CD4-positive, alpha-beta T cell (primary cell): ENCODE data around the gene PRADC1. TPM values are rescaled to one million over a fixed set of nuclear protein-coding genes. Genes with fewer than 3 reads are reported as not detected.

ENCODE experiments used
- ATAC-seq: fragments of 200-7000 bp; cut with Tn5 transposase; one replicate; pipeline ENCODE4 v1.10.0; 2022; ENCODE audit warnings: mild to moderate bottlenecking; ENCODE audit not compliant: poor library complexity
- CTCF ChIA-PET: fragments of 350-600 bp; sonication (Branson Sonifier 250); formaldehyde crosslinking; loops from one replicate; lab custom pipeline; 2021; ENCODE audit warnings: antibody characterized with exemption, inconsistent platforms; lab: Charles Lee
- POLR2A ChIA-PET: fragments of 350-600 bp; sonication (Branson Sonifier 250); formaldehyde crosslinking; loops from one replicate; lab custom pipeline; 2021; ENCODE audit warnings: antibody characterized with exemption, inconsistent platforms; lab: Charles Lee
- DNase-seq, 14 experiments: peaks; one replicate each; pipeline ENCODE4 v3.0.0-alpha.2; 2013 to 2020; ENCODE audit warnings: mixed read lengths in 2 of 14
- H3K27ac ChIP-seq, 2 donors: one replicate each; pipeline versions ENCODE4 v1.5.1 to v1.7.0; 2013; ENCODE audit warnings: low read length in 2 of 2, low read depth in 1 of 2, mild to moderate bottlenecking in 1 of 2
- H3K27me3 ChIP-seq, 2 experiments: 1 replicate in 1 of 2; 2 replicates in 1 of 2; pipeline versions ENCODE4 v1.6.1 to v1.7.0; 2013; ENCODE audit warnings: low read length in 2 of 2, control low read depth in 1 of 2, mild to moderate bottlenecking in 1 of 2, moderate library complexity in 1 of 2; ENCODE audit not compliant: insufficient read depth in 2 of 2, control insufficient read depth in 1 of 2
- H3K36me3 ChIP-seq: one replicate; pipeline ENCODE4 v1.6.1; 2013; ENCODE audit warnings: low read length, control low read depth; ENCODE audit not compliant: insufficient read depth
- H3K4me1 ChIP-seq: one replicate; pipeline ENCODE4 v1.6.1; 2013; ENCODE audit warnings: low read length, control low read depth; ENCODE audit not compliant: insufficient read depth
- H3K4me3 ChIP-seq: one replicate; pipeline ENCODE4 v1.5.1; 2013; ENCODE audit warnings: mild to moderate bottlenecking, low read length, moderate library complexity
- H3K9me3 ChIP-seq, 2 experiments: 1 replicate in 1 of 2; 2 replicates in 1 of 2; pipeline versions ENCODE4 v1.6.1 to v1.7.0; 2013; ENCODE audit warnings: low read length in 2 of 2, mild to moderate bottlenecking in 2 of 2, control low read depth in 1 of 2, moderate library complexity in 1 of 2; ENCODE audit not compliant: control insufficient read depth in 1 of 2, insufficient read depth in 1 of 2
- H3K27ac Mint-ChIP-seq: one replicate; pipeline ENCODE4 v1.8.0; 2020; ENCODE audit warnings: mixed read lengths
- H3K27me3 Mint-ChIP-seq: one replicate; pipeline ENCODE4 v1.8.0; 2021; ENCODE audit warnings: mixed read lengths
- H3K36me3 Mint-ChIP-seq: one replicate; pipeline ENCODE4 v1.8.0; 2021; ENCODE audit warnings: low read depth, mixed read lengths
- H3K4me1 Mint-ChIP-seq: one replicate; pipeline ENCODE4 v1.8.0; 2021; ENCODE audit warnings: low read depth, mixed read lengths
- H3K4me3 Mint-ChIP-seq: one replicate; pipeline ENCODE4 v1.8.0; 2020; ENCODE audit warnings: mild to moderate bottlenecking, mixed read lengths
- H3K9me3 Mint-ChIP-seq: one replicate; pipeline ENCODE4 v1.8.0; 2020; ENCODE audit warnings: mixed read lengths
- intact Hi-C, 2 experiments: fragments of 100-400 bp; cut with DNase I in 1 of 2; cut with micrococcal nuclease in 1 of 2; formaldehyde crosslinking; loops; one replicate each; pipeline versions ENCODE4 v1.15.1 to v1.9.0; 2023 to 2025; cut with DNase I, micrococcal nuclease
- total RNA-seq, 174 experiments: library from RNA in 2 of 174; stranded (reverse) in 2 of 174; gene quantifications; one replicate each; pipeline ENCODE4 v1.2.3 and lab custom pipeline; 2021 to 2026
- TF ChIP-seq, protein P1 (sequence below): fragments of 200-600 bp; IDR thresholded peaks from one replicate; pipeline ENCODE4 v1.8.0; 2022; ENCODE audit warnings: antibody characterized with exemption, mild to moderate bottlenecking

PRADC1 gene
- total RNA-seq, 2 experiments from 2014 or later, result 2.9 to 3.0 TPM

DNA sequence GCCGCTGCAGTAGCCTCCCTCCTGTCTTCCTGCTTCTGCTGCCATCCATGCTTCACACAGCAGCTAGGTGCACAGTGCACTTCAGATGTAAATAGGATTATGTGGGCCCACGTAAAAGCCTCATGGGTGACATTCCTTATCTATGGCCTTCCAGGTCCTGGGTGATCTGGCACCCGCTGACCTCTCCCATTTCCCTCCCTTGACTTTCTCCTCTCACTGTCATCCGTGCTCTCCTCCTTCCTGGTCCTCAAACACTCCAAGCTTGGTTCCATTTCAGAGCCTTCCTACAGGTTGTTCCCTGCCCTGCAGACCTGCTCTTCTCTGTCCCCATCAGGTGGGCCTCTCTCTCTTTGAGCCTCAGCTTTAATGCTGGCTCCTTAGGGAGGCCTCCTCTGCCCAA lies 23.0 kb downstream of the PRADC1 start:
- Histone ChIP-seq H3K4me1 (peaks cover 27% of the 10 kb centered on the region), H3K27me3 (peaks cover 15 to 22% of the 10 kb centered on the region in 2 experiments), H3K4me3 (no peak overlapping the region), H3K9me3 (no peaks in the 10 kb centered on the region), H3K27ac (no peak overlapping the region), H3K36me3 (no peaks in the 10 kb centered on the region)
- Mint-ChIP-seq H3K9me3 (no peaks in the 10 kb centered on the region), H3K27me3 (peaks cover 41% of the 10 kb centered on the region), H3K27ac (no peak overlapping the region), H3K36me3 (peaks cover 3% of the 10 kb centered on the region), H3K4me3 (no peak overlapping the region), H3K4me1 (peaks cover 27% of the 10 kb centered on the region)
- ChIA-PET POLR2A (no interaction called here), CTCF (interaction anchor here (1.7 kb wide), 1 partner anchor 33 kb away, joined by 4 read pairs; no protein-coding TSS in a partner anchor)
- intact Hi-C loops, result loop anchor here (5.0 to 10.0 kb wide), 3 partner anchors 82 to 1445 kb away; partner anchors contain the start of genes EGR4 (in 1 of the 2), RAB11FIP5 (in 1 of the 2) and SEMA4F (in 1 of the 2)
- no peak for DNase-seq
- ATAC-seq, result no peak
- TF ChIP-seq, protein P1, sequence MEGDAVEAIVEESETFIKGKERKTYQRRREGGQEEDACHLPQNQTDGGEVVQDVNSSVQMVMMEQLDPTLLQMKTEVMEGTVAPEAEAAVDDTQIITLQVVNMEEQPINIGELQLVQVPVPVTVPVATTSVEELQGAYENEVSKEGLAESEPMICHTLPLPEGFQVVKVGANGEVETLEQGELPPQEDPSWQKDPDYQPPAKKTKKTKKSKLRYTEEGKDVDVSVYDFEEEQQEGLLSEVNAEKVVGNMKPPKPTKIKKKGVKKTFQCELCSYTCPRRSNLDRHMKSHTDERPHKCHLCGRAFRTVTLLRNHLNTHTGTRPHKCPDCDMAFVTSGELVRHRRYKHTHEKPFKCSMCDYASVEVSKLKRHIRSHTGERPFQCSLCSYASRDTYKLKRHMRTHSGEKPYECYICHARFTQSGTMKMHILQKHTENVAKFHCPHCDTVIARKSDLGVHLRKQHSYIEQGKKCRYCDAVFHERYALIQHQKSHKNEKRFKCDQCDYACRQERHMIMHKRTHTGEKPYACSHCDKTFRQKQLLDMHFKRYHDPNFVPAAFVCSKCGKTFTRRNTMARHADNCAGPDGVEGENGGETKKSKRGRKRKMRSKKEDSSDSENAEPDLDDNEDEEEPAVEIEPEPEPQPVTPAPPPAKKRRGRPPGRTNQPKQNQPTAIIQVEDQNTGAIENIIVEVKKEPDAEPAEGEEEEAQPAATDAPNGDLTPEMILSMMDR, result no peak

DNA sequence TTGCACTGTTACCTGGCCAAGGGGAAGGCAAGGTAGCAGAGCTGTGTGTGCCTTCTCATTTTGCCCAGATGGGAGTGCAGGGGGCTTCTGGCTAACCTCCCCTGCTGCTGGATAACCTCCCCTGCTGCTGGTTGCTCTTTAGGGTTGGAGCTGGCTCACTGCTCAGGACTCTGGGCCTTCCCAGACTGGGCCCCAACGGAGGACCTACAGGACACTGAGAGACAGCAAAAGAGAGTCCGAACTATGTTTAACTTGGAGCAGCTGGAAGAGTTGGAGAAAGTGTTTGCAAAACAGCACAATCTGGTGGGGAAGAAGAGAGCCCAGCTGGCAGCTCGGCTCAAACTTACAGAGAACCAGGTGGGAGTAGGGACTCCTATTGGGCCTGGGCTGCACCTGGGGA lies 24.8 kb downstream of the PRADC1 start:
- DNase-seq (no peak), ATAC-seq (no peak)
- Histone ChIP-seq H3K27ac (no peak overlapping the region), H3K4me1 (peaks cover 17% of the 10 kb centered on the region), H3K27me3 (peaks cover 24 to 33% of the 10 kb centered on the region in 2 experiments), H3K9me3 (no peaks in the 10 kb centered on the region), H3K36me3 (no peaks in the 10 kb centered on the region), H3K4me3 (no peak overlapping the region)
- peaks cover 11% of the 10 kb centered on the region for H3K4me1 Mint-ChIP-seq
- no peaks in the 10 kb centered on the region for H3K9me3 Mint-ChIP-seq
- intact Hi-C loops, result no loop called here
- H3K4me3 Mint-ChIP-seq, result no peak overlapping the region
- POLR2A ChIA-PET, result no interaction called here
- no peak overlapping the region for H3K27ac Mint-ChIP-seq
- no peaks in the 10 kb centered on the region for H3K36me3 Mint-ChIP-seq
- CTCF ChIA-PET, result interaction anchor here (0.7 kb wide), 1 partner anchor 315 kb away, joined by 5 read pairs; no protein-coding TSS in a partner anchor
- H3K27me3 Mint-ChIP-seq, result peaks cover 57% of the 10 kb centered on the region
- TF ChIP-seq, protein P1, result no peak

DNA sequence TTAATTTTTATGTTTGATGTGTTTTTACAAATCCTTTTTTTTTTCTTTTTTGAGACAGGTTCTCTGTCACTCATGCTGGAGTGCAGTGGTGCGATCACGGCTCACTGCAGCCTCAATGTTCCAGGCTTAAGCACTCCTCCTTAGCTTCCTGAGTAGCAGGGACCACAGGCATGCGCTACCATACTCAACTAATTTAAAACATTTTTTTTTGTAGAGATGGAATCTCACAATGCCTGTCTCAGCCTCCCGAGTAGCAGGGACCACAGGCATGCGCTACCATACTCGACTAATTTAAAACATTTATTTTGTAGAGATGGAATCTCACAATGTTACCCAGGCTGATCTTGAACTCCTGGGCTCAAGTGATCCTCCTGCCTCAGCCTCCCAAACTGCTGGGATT lies 27.4 kb downstream of the PRADC1 start:
- H3K27me3 Mint-ChIP-seq, result peaks cover 72% of the 10 kb centered on the region
- ATAC-seq, result no peak
- peaks cover 39 to 54% of the 10 kb centered on the region in 2 experiments for H3K27me3 ChIP-seq

More for the DNA sequence above, 27.4 kb downstream of the PRADC1 start:
- ChIA-PET CTCF (no interaction called here), POLR2A (no interaction called here)
- Mint-ChIP-seq H3K4me3 (no peak overlapping the region), H3K27ac (no peak overlapping the region), H3K4me1 (peaks cover 7% of the 10 kb centered on the region), H3K9me3 (no peaks in the 10 kb centered on the region), H3K36me3 (no peaks in the 10 kb centered on the region)
- intact Hi-C loops, result no loop called here
- Histone ChIP-seq H3K27ac (no peak overlapping the region), H3K36me3 (no peaks in the 10 kb centered on the region), H3K4me1 (peaks cover 18% of the 10 kb centered on the region), H3K9me3 (peaks cover 0 to 10% of the 10 kb centered on the region in 2 experiments), H3K4me3 (no peak overlapping the region)
- DNase-seq, result no peak
- TF ChIP-seq, protein P1, result no peak
